ENCODE measurements around the gene MAEA. TPM values are rescaled to one million over a fixed set of nuclear protein-coding genes. Genes with fewer than 3 reads are reported as not detected.
A peak's percentile ranks its signal among the peaks of the same experiment; 100 is the strongest.

MAEA gene
- total RNA-seq (10 to 100 TPM; 41.5 to 57.2 (median 45.1) TPM), polyA plus RNA-seq (10 to 100 TPM; 38.1 to 56.9 TPM)
- long read RNA-seq, donor 1, transcript MAEA-202 (9 exons, 2,222 nt), result major isoform, 84 of 125 reads
- long read RNA-seq, donor 1, partial matches to known transcripts, result 11 of 125 reads
- long read RNA-seq, donor 1, other reads (novel, unspliced or antisense), result 25 of 125 reads
- long read RNA-seq, donor 2, transcript MAEA-202 (9 exons, 2,222 nt), result major isoform, 552 of 649 reads
- long read RNA-seq, donor 2, partial matches to known transcripts, result 37 of 649 reads
- long read RNA-seq, donor 2, other reads (novel, unspliced or antisense), result 52 of 649 reads
- long read RNA-seq, donor 3, transcript MAEA-202 (9 exons, 2,222 nt), result major isoform, 87 of 113 reads
- long read RNA-seq, donor 3, partial matches to known transcripts, result 14 of 113 reads
- long read RNA-seq, donor 3, other reads (novel, unspliced or antisense), result 12 of 113 reads

GRCh38 chr4:1289207-1290164 is at the start of gene MAEA:
MAEA (plus strand) TSS chr4:1289891; CDS start chr4:1289914, 23 bp downstream.
- Histone ChIP-seq H3K27ac (peak within 1 kb of the TSS; percentile 75 to 96 (median 90)), H3K4me3 (peak within 1 kb of the TSS; percentile 81 to 99 (median 96)), H3K36me3 (peaks cover 0 to 5% (median 0%) of the 10 kb centered on the region in 9 donors), H3K4me1 (peaks cover 10 to 50% (median 45%) of the 10 kb centered on the region in 12 donors), H3K27me3 (no peaks in the 10 kb centered on the region), H3K9me3 (peaks cover 0 to 4% (median 0%) of the 10 kb centered on the region in 12 donors)
- intact Hi-C loops (cut with DNase I), result loop anchor here in 7 of 10 donors (2.0 to 5.0 kb wide), 6 partner anchors 37 to 63 kb away; partner anchors contain the start of genes UVSSA (in 3 of the 7) and CTBP1 (in 1 of the 7)
- peak; percentile 98 to 99 (median 98) for DNase-seq
- WGBS, 4 donors, result 1% methylated on average over 50 to 95 of the region's 95 CpGs
- TF ChIP-seq POLR2A (IDR thresholded peaks at IDR 0.05) (peak in 1 of 2 donors; percentile 90), CTCF (IDR thresholded peaks at IDR 0.05) (peak in 1 of 12 donors; percentile 6)
- ATAC-seq, result peak; percentile 97 to 98 (median 98)

GRCh38 chr4:1239950-1240307 is 49.8 kb upstream of the MAEA start:
- intact Hi-C loops (cut with DNase I), result loop anchor here in 3 of 10 donors (5.0 to 10.0 kb wide), 3 partner anchors 33 to 75 kb away; no protein-coding TSS in a partner anchor
- H3K9me3 ChIP-seq, result no peaks in the 10 kb centered on the region
- no peaks in the 10 kb centered on the region for H3K27me3 ChIP-seq
- H3K27ac ChIP-seq, result no peak overlapping the region
- DNase-seq (no peak), ATAC-seq (no peak)
- H3K36me3 ChIP-seq, result peaks cover 0 to 59% (median 47%) of the 10 kb centered on the region in 9 donors
- H3K4me1 ChIP-seq, result peaks cover 4 to 47% (median 36%) of the 10 kb centered on the region in 12 donors
- WGBS, 4 donors, result 88 to 96% (median 93%) methylated on average over 17 to 22 of the region's 22 CpGs
- no peak for TF ChIP-seq CTCF (IDR thresholded peaks at IDR 0.05)
- no peak for TF ChIP-seq POLR2A (IDR thresholded peaks at IDR 0.05)
- H3K4me3 ChIP-seq, result no peak overlapping the region

GRCh38 chr4:1240721-1241465 is 48.8 kb upstream of the MAEA start:
- peaks cover 0 to 50% (median 38%) of the 10 kb centered on the region in 9 donors for H3K36me3 ChIP-seq
- H3K4me3 ChIP-seq, result no peak overlapping the region
- ATAC-seq, result no peak
- H3K4me1 ChIP-seq, result peaks cover 4 to 54% (median 44%) of the 10 kb centered on the region in 12 donors
- H3K9me3 ChIP-seq, result no peaks in the 10 kb centered on the region
- H3K27ac ChIP-seq, result no peak overlapping the region
- intact Hi-C loops (cut with DNase I), result loop anchor here in 3 of 10 donors (5.0 to 10.0 kb wide), 3 partner anchors 34 to 76 kb away; no protein-coding TSS in a partner anchor
- H3K27me3 ChIP-seq, result no peaks in the 10 kb centered on the region
- TF ChIP-seq CTCF (IDR thresholded peaks at IDR 0.05) (no peak), POLR2A (IDR thresholded peaks at IDR 0.05) (no peak)
- peak in 2 of 5 donors; percentile 5 to 57 for DNase-seq
- WGBS, 4 donors, result 86 to 88% (median 87%) methylated on average over 32 to 37 of the region's 37 CpGs
